HFFc6 (cell line): ENCODE measurements around the gene VTI1B. TPM values are rescaled to one million over a fixed set of nuclear protein-coding genes. Genes with fewer than 3 reads are reported as not detected.
A peak's percentile ranks its signal among the peaks of the same experiment; 100 is the strongest.
"Not testable (repeated sequence)": the region's sequence is repeated elsewhere in the genome, so short reads cannot be mapped to it uniquely, and the experiment has no call there.

Experiments
- DNase-seq: peaks from one replicate; pipeline ENCODE4 v3.0.0-alpha.2; 2018
- H3K27ac Mint-ChIP-seq: 2 replicates; pipeline ENCODE4 v1.8.0; 2020; ENCODE audit warnings: mild to moderate bottlenecking, mixed read lengths
- H3K27me3 Mint-ChIP-seq: 2 replicates; pipeline ENCODE4 v1.8.0; 2021; ENCODE audit warnings: mild to moderate bottlenecking, moderate library complexity, mixed read lengths; ENCODE audit not compliant: insufficient read depth
- H3K36me3 Mint-ChIP-seq: 2 replicates; pipeline ENCODE4 v1.8.0; 2021; ENCODE audit warnings: low read depth, mixed read lengths
- H3K4me1 Mint-ChIP-seq: 2 replicates; pipeline ENCODE4 v1.8.0; 2020; ENCODE audit warnings: low read depth, mixed read lengths
- H3K4me3 Mint-ChIP-seq: 2 replicates; pipeline ENCODE4 v1.8.0; 2020; ENCODE audit warnings: mild to moderate bottlenecking, moderate library complexity, mixed read lengths
- H3K9me3 Mint-ChIP-seq: 2 replicates; pipeline ENCODE4 v1.8.0; 2020; ENCODE audit warnings: mild to moderate bottlenecking, mixed read lengths
- CTCF ChIP-seq: fragments of 200-600 bp; sonication (generic); IDR thresholded peaks from 2 replicates; pipeline ENCODE4 v1.5.0; 2021; ENCODE audit warnings: antibody characterized with exemption, mild to moderate bottlenecking
- total RNA-seq, 6 experiments: library from RNA; stranded (reverse); fragmentation: NEBNext Ultra II Directional; extraction: Animal tissue kit (Norgen Biotek cat#: 25700); gene quantifications; 2 replicates in 1 of 6; 3 replicates in 5 of 6; pipeline ENCODE4 v1.2.3, GENCODE V29; 2021

VTI1B gene
- total RNA-seq, 6 experiments from 2014 or later = 154 to 178 (median 156) TPM

DNA sequence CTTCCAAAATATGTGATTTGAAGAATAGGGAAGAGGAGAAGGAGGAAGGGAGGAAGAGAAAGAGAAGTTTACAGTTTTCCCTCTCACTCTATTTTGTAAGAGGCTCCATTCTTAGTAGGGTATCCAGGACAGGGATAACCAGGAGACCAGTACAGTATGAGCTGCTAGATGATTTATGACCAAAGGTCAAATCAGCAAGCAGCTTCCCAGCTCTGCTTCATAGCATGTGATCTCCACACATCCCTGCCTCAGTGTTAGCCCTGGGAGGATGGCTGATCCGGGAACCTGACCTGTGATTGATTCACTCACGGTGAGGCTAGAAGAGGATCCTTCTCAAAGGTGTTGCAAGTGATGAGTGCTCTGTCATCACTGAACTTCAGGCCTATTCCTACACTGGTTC lies 43.8 kb upstream of the VTI1B start:
- H3K9me3 Mint-ChIP-seq = no peaks in the 10 kb centered on the region
- no peak for TF ChIP-seq CTCF

GRCh38 chr14:67717048-67717447 lies 42.6 kb upstream of the VTI1B start:
- no peak for TF ChIP-seq CTCF
- no peak for DNase-seq
- Mint-ChIP-seq H3K4me3 (no peak overlapping the region), H3K9me3 (peaks cover under 1% of the 10 kb centered on the region; the same call in 1 of the 2 replicates), H3K27ac (no peak overlapping the region), H3K4me1 (peaks cover 13% of the 10 kb centered on the region), H3K36me3 (no peaks in the 10 kb centered on the region), H3K27me3 (peaks cover 4% of the 10 kb centered on the region)

More for the DNA sequence above, 43.8 kb upstream of the VTI1B start:
- DNase-seq = no peak
- no peak overlapping the region for H3K4me3 Mint-ChIP-seq
- no peaks in the 10 kb centered on the region for H3K36me3 Mint-ChIP-seq
- peaks cover 17% of the 10 kb centered on the region for H3K4me1 Mint-ChIP-seq
- H3K27ac Mint-ChIP-seq = peak overlapping the region; percentile 56; the same call in 1 of the 2 replicates
- H3K27me3 Mint-ChIP-seq = peaks cover 8% of the 10 kb centered on the region

DNA sequence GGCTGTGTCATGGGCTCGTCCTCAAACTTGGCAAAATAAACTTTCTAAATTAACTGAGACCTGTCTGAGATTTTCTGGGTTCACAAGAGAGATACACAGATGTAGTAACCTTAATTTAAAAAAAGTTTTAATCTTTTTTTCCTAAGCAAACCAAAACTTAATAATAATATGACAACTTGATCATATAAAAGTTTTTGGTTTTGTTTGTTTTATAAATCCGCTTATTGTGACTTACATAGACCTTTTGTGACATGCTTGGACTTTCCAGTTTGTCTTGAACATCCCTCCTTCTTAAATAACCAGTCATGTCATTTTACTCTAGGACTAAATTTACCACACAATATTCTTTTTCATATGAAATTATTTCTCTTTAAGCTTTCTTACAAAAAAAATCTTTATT lies 35.8 kb upstream of the VTI1B start:
- H3K27ac Mint-ChIP-seq = no peak overlapping the region
- no peak overlapping the region for H3K4me3 Mint-ChIP-seq
- H3K4me1 Mint-ChIP-seq = no peaks in the 10 kb centered on the region
- H3K36me3 Mint-ChIP-seq = peaks cover 8% of the 10 kb centered on the region
- TF ChIP-seq CTCF = no peak
- no peak for DNase-seq
- H3K27me3 Mint-ChIP-seq = no peaks in the 10 kb centered on the region
- H3K9me3 Mint-ChIP-seq = peaks cover 22% of the 10 kb centered on the region

DNA sequence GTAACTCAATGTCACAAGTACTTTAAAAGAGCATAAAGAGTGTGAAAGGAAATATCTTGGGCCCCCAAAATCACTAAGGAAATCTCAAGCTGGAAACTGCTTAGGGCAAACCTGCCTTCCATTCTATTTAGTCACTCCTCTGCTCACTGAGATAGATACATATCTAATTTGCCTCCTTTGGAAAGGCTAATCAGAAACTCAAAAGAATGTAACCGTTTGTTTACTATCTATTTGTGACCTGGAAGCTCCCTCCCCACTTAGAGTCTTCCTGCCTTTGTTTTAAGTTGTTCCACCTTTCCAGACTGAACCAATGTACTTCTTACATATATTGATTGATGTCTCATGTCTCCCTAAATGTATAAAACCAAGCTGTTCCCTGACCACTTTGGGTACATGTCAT lies 35.4 kb upstream of the VTI1B start:
- H3K9me3 Mint-ChIP-seq = peaks cover 22% of the 10 kb centered on the region
- not testable (repeated sequence) for DNase-seq, H3K27ac Mint-ChIP-seq, H3K4me3 Mint-ChIP-seq, H3K36me3 Mint-ChIP-seq, H3K27me3 Mint-ChIP-seq, H3K4me1 Mint-ChIP-seq

DNA sequence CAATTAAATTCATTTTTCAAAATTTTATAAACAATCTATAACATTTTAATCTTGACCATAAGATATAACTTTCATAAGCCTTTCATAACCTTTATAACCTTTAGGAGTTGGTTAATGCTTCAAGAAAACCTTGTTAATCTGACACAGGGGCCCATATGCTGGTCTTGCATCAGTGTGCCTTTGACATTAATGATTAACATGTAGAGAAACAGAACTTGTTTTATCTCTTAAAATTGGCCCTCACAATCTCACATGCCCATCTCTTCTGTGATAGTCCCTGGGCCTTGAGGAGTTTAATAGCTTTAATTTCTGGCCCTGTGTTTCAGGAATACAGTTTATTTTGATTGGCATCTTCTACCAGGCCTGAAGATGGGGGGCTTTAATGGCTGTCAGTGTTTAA lies 34.9 kb upstream of the VTI1B start:
- not testable (repeated sequence) for H3K27ac Mint-ChIP-seq, H3K36me3 Mint-ChIP-seq, DNase-seq, H3K4me3 Mint-ChIP-seq, H3K27me3 Mint-ChIP-seq, H3K4me1 Mint-ChIP-seq
- H3K9me3 Mint-ChIP-seq = peaks cover 22% of the 10 kb centered on the region

- Mint-ChIP-seq H3K4me3 (no peak overlapping the region), H3K36me3 (peaks cover 8% of the 10 kb centered on the region), H3K27me3 (no peaks in the 10 kb centered on the region), H3K4me1 (no peaks in the 10 kb centered on the region), H3K9me3 (peaks cover 9% of the 10 kb centered on the region), H3K27ac (no peak overlapping the region)
- DNase-seq = no peak
- no peak for TF ChIP-seq CTCF
These were observed 30.8 kb upstream of the VTI1B start for GRCh38 chr14:67705211-67705610.
